ENCODE measurements around the gene VWA8. TPM values are rescaled to one million over a fixed set of nuclear protein-coding genes. Genes with fewer than 3 reads are reported as not detected.

VWA8 gene
- total RNA-seq, 4 donors from 2014 or later, result 19.5 to 26.2 (median 21.6) TPM

- TF ChIP-seq EP300 (IDR thresholded peaks at IDR 0.05), result no peak
- TF ChIP-seq CTCF (IDR thresholded peaks at IDR 0.05), result no peak
- TF ChIP-seq POLR2AphosphoS5 (IDR thresholded peaks at IDR 0.05), result no peak
- TF ChIP-seq POLR2A (IDR thresholded peaks at IDR 0.05; ENCODE audit: low read depth), result no peak
- DNase-seq (ENCODE audit: extremely low spot score), result no peak
- no peak overlapping the region for H3K4me3 ChIP-seq
- H3K27ac ChIP-seq (replicated peaks in 1 of 4), result no peak overlapping the region
- peaks cover 13 to 17% (median 16%) of the 10 kb centered on the region in 4 donors for H3K4me1 ChIP-seq
- WGBS, result 96% methylated on average over 2 of the region's 2 CpGs
- H3K9me3 ChIP-seq, result no peaks in the 10 kb centered on the region
- no peaks in the 10 kb centered on the region for H3K36me3 ChIP-seq
- intact Hi-C loops (cut with DNase I), result no loop called here
- H3K27me3 ChIP-seq, result peaks cover 0 to 5% (median 0%) of the 10 kb centered on the region in 4 donors
Measured at GRCh38 chr13:41557719-41558118, 403.2 kb downstream of the VWA8 start.

GRCh38 chr13:41554626-41555386 is 406.1 kb downstream of the VWA8 start:
- TF ChIP-seq CTCF (IDR thresholded peaks at IDR 0.05), result no peak
- no peak for TF ChIP-seq POLR2A (IDR thresholded peaks at IDR 0.05; ENCODE audit: low read depth)
- no peak for TF ChIP-seq EP300 (IDR thresholded peaks at IDR 0.05)
- no peak for TF ChIP-seq POLR2AphosphoS5 (IDR thresholded peaks at IDR 0.05)
- 94% methylated on average over 10 of the region's 10 CpGs for WGBS
- H3K27me3 ChIP-seq, result peaks cover 0 to 5% (median 0%) of the 10 kb centered on the region in 4 donors
- no peaks in the 10 kb centered on the region for H3K36me3 ChIP-seq
- intact Hi-C loops (cut with DNase I), result no loop called here
- H3K9me3 ChIP-seq, result no peaks in the 10 kb centered on the region
- no peaks in the 10 kb centered on the region for H3K4me1 ChIP-seq
- no peak overlapping the region for H3K27ac ChIP-seq (replicated peaks in 1 of 4)
- H3K4me3 ChIP-seq, result no peak overlapping the region
- no peak for DNase-seq (ENCODE audit: extremely low spot score)

- Histone ChIP-seq H3K36me3 (no peaks in the 10 kb centered on the region), H3K4me1 (no peaks in the 10 kb centered on the region), H3K27me3 (peaks cover 0 to 5% (median 0%) of the 10 kb centered on the region in 4 donors), H3K9me3 (no peaks in the 10 kb centered on the region), H3K27ac (replicated peaks in 1 of 4) (no peak overlapping the region), H3K4me3 (no peak overlapping the region)
- 93% methylated on average over 2 of the region's 2 CpGs for WGBS
- DNase-seq (ENCODE audit: extremely low spot score), result no peak
- intact Hi-C loops (cut with DNase I), result no loop called here
- TF ChIP-seq POLR2AphosphoS5 (IDR thresholded peaks at IDR 0.05), result no peak
- TF ChIP-seq CTCF (IDR thresholded peaks at IDR 0.05), result no peak
- no peak for TF ChIP-seq POLR2A (IDR thresholded peaks at IDR 0.05; ENCODE audit: low read depth)
- TF ChIP-seq EP300 (IDR thresholded peaks at IDR 0.05), result no peak
Measured at GRCh38 chr13:41554180-41554579, 406.7 kb downstream of the VWA8 start.

- WGBS, result 72% methylated on average over 2 of the region's 2 CpGs
- H3K4me3 ChIP-seq, result no peak overlapping the region
- intact Hi-C loops (cut with DNase I), result no loop called here
Measured at GRCh38 chr13:41552031-41552430, 408.9 kb downstream of the VWA8 start.

More at GRCh38 chr13:41552031-41552430, 408.9 kb downstream of the VWA8 start:
- Histone ChIP-seq H3K9me3 (no peaks in the 10 kb centered on the region), H3K27ac (replicated peaks in 1 of 4) (no peak overlapping the region), H3K4me1 (peaks cover 7 to 14% (median 12%) of the 10 kb centered on the region in 4 donors), H3K36me3 (no peaks in the 10 kb centered on the region), H3K27me3 (peaks cover 0 to 5% (median 0%) of the 10 kb centered on the region in 4 donors)
- no peak for DNase-seq (ENCODE audit: extremely low spot score)
- TF ChIP-seq POLR2AphosphoS5 (IDR thresholded peaks at IDR 0.05) (no peak), EP300 (IDR thresholded peaks at IDR 0.05) (no peak), CTCF (IDR thresholded peaks at IDR 0.05) (no peak), POLR2A (IDR thresholded peaks at IDR 0.05; ENCODE audit: low read depth) (no peak)
